ENCODE data around the gene CLDN14.
"Not testable (repeated sequence)": the region's sequence is repeated elsewhere in the genome, so short reads cannot be mapped to it uniquely, and the experiment has no call there.

CLDN14 gene

DNA sequence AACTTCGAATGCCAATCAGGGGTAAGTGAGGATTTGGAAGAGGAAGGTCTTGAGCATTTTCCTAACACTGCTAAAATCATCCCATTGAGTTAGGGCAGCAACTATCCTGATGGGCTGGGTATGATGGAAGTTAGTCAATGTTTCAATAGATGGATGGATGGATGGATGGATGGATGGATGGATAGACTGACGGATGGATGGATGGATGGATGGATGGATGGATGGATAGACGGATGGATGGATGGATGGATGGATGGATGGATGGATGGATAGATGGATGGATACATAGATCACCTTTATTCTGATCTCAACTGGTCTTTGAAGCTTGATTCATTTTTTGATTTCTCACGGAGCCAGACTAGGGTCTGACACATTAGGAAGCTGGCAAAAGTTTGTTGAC is 2.3 kb upstream of the CLDN14 start:
- H3K4me3 ChIP-seq (ENCODE audit: control insufficient read depth, low read depth, low read length) = no peak overlapping the region
- TF ChIP-seq, protein P1, sequence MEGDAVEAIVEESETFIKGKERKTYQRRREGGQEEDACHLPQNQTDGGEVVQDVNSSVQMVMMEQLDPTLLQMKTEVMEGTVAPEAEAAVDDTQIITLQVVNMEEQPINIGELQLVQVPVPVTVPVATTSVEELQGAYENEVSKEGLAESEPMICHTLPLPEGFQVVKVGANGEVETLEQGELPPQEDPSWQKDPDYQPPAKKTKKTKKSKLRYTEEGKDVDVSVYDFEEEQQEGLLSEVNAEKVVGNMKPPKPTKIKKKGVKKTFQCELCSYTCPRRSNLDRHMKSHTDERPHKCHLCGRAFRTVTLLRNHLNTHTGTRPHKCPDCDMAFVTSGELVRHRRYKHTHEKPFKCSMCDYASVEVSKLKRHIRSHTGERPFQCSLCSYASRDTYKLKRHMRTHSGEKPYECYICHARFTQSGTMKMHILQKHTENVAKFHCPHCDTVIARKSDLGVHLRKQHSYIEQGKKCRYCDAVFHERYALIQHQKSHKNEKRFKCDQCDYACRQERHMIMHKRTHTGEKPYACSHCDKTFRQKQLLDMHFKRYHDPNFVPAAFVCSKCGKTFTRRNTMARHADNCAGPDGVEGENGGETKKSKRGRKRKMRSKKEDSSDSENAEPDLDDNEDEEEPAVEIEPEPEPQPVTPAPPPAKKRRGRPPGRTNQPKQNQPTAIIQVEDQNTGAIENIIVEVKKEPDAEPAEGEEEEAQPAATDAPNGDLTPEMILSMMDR (conservative IDR thresholded peaks at IDR 0.05; ENCODE audit: control insufficient read depth, insufficient read depth, low read depth, low read length) = no peak
- DNase-seq (ENCODE audit: low read depth) = no peak

DNA sequence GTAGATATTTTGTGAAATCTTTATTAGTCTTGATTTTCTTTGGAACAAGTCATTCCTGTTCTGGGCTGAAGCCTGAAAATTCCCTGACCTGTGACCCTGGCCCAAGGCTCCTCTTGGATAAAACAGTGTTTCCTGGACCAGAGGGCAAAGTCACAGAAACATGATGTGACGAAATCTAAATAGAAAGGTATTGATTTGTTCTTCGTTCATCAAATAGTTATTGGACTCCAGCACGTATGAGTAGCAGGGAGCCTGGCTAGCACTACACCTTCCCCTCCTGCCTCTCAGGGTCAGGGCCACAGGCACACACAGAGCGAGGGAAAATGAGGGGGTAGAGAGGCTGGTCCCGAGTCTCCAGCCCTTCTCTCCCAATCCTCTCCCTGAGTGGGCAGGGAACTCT is 1.7 kb upstream of the CLDN14 start:
- TF ChIP-seq, protein P1 (conservative IDR thresholded peaks at IDR 0.05; ENCODE audit: control insufficient read depth, insufficient read depth, low read depth, low read length) = no peak
- no peak overlapping the region for H3K4me3 ChIP-seq (ENCODE audit: control insufficient read depth, low read depth, low read length)
- no peak for DNase-seq (ENCODE audit: low read depth)

DNA sequence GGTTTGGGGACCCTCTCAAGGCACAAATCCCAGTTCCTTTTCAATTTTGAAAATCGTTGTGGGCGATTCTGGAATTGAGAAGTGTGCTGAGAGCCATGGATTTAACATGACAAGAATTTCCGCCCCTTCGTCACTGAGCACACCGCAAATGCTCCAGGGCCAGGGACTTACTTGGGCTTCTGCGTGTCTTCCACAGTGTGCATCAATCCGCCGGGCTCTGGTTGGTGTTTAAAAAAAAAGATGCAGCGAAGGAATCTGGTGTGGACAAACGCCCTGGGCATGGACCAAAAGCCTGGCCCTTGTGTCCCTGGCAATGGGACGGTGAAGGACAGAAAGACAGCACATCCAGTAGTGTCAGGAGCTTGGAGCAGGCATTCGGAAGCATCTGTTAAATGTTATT is 696 bp upstream of the CLDN14 start:
- no peak for DNase-seq (ENCODE audit: low read depth)
- TF ChIP-seq, protein P1 (conservative IDR thresholded peaks at IDR 0.05; ENCODE audit: control insufficient read depth, insufficient read depth, low read depth, low read length) = no peak
- H3K4me3 ChIP-seq (ENCODE audit: control insufficient read depth, low read depth, low read length) = no peak overlapping the region

GRCh38 chr21:36478941-36479340 is 981 bp downstream of the CLDN14 start:
- H3K4me3 ChIP-seq (ENCODE audit: control insufficient read depth, low read depth, low read length) = no peak overlapping the region
- TF ChIP-seq, protein P1 (conservative IDR thresholded peaks at IDR 0.05; ENCODE audit: control insufficient read depth, insufficient read depth, low read depth, low read length) = no peak
- DNase-seq (ENCODE audit: low read depth) = no peak

GRCh38 chr21:36478207-36478701 is 1.7 kb downstream of the CLDN14 start:
- peak; percentile 81 for DNase-seq (ENCODE audit: low read depth)
- TF ChIP-seq, protein P1 (conservative IDR thresholded peaks at IDR 0.05; ENCODE audit: control insufficient read depth, insufficient read depth, low read depth, low read length) = no peak
- H3K4me3 ChIP-seq (ENCODE audit: control insufficient read depth, low read depth, low read length) = no peak overlapping the region

- DNase-seq (ENCODE audit: low read depth) = no peak
- TF ChIP-seq, protein P1 (conservative IDR thresholded peaks at IDR 0.05; ENCODE audit: control insufficient read depth, insufficient read depth, low read depth, low read length) = no peak
- H3K4me3 ChIP-seq (ENCODE audit: control insufficient read depth, low read depth, low read length) = no peak overlapping the region
Measured at GRCh38 chr21:36477559-36477958, 2.4 kb downstream of the CLDN14 start.

- DNase-seq (ENCODE audit: low read depth) = no peak
- no peak overlapping the region for H3K4me3 ChIP-seq (ENCODE audit: control insufficient read depth, low read depth, low read length)
- TF ChIP-seq, protein P1 (conservative IDR thresholded peaks at IDR 0.05; ENCODE audit: control insufficient read depth, insufficient read depth, low read depth, low read length) = no peak
Measured at GRCh38 chr21:36477001-36477400, 2.9 kb downstream of the CLDN14 start.

GRCh38 chr21:36476541-36476940 is 3.4 kb downstream of the CLDN14 start:
- DNase-seq (ENCODE audit: low read depth); H3K4me3 ChIP-seq (ENCODE audit: control insufficient read depth, low read depth, low read length): not testable (repeated sequence)

Data from fibroblast of mammary gland (primary cell).